ENCODE data around the gene TTC3. TPM values are rescaled to one million over a fixed set of nuclear protein-coding genes. Genes with fewer than 3 reads are reported as not detected.

Gene TTC3
- total RNA-seq, 2 donors from 2014 or later, result 104 to 105 TPM

GRCh38 chr21:37155186-37155585 lies 82.1 kb downstream of the TTC3 start:
- ATAC-seq (no peak), DNase-seq (no peak)
- H3K36me3 Mint-ChIP-seq (ENCODE audit: low read depth), result peaks cover 11% of the 10 kb centered on the region
- H3K4me1 Mint-ChIP-seq, result peaks cover 5% of the 10 kb centered on the region
- no peaks in the 10 kb centered on the region for H3K27me3 Mint-ChIP-seq
- H3K9me3 ChIP-seq (ENCODE audit: control insufficient read depth, low read length, poor library complexity, severe bottlenecking), result no peaks in the 10 kb centered on the region
- H3K27ac Mint-ChIP-seq, result no peak overlapping the region
- H3K4me3 Mint-ChIP-seq, result no peak overlapping the region

DNA sequence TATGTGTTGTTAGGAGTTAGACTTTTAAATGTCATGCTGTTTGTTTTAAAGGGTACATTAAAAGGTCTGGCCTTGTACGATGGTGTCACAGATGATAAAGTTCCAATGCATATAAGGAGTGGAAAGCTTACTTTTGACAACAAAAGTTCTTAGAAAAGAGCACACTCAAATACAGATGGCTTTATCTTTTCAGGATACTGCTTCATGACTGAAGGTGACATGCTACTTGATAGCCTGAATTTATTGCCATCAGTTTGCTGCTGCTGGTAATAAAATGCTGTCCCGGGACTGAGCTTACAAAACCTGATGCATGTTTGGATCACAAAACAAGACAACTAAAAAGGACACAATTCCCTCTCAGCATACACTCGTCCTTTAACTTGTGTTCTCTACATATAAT lies 84.9 kb downstream of the TTC3 start:
- H3K27ac Mint-ChIP-seq, result peak overlapping the region; percentile 27
- peaks cover 9% of the 10 kb centered on the region for H3K36me3 Mint-ChIP-seq (ENCODE audit: low read depth)
- peaks cover 8% of the 10 kb centered on the region for H3K4me1 Mint-ChIP-seq
- no peaks in the 10 kb centered on the region for H3K27me3 Mint-ChIP-seq
- no peak for ATAC-seq
- H3K9me3 ChIP-seq (ENCODE audit: control insufficient read depth, low read length, poor library complexity, severe bottlenecking), result no peaks in the 10 kb centered on the region
- DNase-seq, result no peak
- H3K4me3 Mint-ChIP-seq, result no peak overlapping the region

DNA sequence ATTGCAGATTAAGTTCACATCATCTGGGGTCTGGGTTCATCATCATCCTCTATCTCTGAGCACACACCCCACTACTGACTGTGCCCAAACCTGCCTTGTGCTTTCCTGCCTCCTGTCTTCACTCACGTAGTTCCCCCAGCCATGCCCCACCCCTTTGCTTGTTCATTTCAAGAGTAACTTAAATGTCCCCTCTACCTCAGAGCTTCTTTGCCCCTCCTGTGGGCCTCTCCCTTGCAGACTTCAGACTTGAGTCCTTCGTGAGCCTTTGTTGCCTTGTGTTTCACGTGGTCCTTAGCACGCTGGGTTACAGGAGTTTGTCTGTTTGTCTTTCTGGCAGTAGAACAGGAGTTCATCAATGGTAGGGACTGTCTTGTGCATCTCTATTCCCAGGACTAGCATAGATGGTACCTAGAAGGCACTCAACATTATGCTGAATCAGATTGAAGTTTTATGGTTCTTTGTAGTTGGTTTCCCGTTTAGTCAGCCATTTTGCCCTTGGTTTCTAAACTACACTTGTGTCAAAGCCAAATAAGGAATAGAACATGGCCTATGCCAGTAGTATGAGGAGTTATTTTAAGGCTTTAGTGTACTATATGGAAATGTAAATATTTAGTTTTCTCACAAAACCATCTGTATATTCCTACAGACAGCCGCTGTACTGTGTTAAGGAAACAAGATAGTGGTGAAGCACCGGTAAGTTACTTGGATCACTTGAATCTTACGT lies 86.2 kb downstream of the TTC3 start:
- no peaks in the 10 kb centered on the region for H3K9me3 ChIP-seq (ENCODE audit: control insufficient read depth, low read length, poor library complexity, severe bottlenecking)
- no peak overlapping the region for H3K4me3 Mint-ChIP-seq
- no peak for DNase-seq
- peak overlapping the region; percentile 27 for H3K27ac Mint-ChIP-seq
- H3K27me3 Mint-ChIP-seq, result no peaks in the 10 kb centered on the region
- peaks cover 9% of the 10 kb centered on the region for H3K36me3 Mint-ChIP-seq (ENCODE audit: low read depth)
- peaks cover 8% of the 10 kb centered on the region for H3K4me1 Mint-ChIP-seq
- ATAC-seq, result no peak

GRCh38 chr21:37159949-37160348 lies 86.9 kb downstream of the TTC3 start:
- ATAC-seq, result no peak
- DNase-seq, result no peak
- Mint-ChIP-seq H3K36me3 (ENCODE audit: low read depth) (peaks cover 9% of the 10 kb centered on the region), H3K27ac (no peak overlapping the region), H3K27me3 (no peaks in the 10 kb centered on the region), H3K4me1 (peaks cover 8% of the 10 kb centered on the region), H3K4me3 (no peak overlapping the region)
- no peaks in the 10 kb centered on the region for H3K9me3 ChIP-seq (ENCODE audit: control insufficient read depth, low read length, poor library complexity, severe bottlenecking)

- Mint-ChIP-seq H3K27me3 (no peaks in the 10 kb centered on the region), H3K36me3 (ENCODE audit: low read depth) (peaks cover 6% of the 10 kb centered on the region)
These were observed 91.7 kb downstream of the TTC3 start for GRCh38 chr21:37164742-37165141.

DNA sequence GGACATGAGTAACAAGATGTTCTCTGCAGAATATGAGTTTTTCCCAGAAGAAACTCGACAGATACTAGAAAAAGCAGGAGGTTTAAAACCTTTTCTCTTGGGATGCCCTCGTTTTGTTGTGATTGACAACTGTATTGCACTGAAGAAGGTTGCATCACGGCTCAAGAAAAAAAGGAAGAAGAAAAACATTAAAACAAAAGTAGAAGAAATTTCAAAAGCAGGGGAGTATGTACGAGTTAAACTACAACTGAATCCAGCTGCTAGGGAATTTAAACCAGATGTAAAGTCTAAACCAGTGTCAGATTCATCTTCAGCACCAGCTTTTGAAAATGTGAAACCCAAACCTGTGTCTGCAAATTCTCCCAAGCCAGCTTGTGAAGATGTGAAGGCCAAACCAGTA lies 92.5 kb downstream of the TTC3 start:
- Mint-ChIP-seq H3K27ac (no peak overlapping the region), H3K27me3 (no peaks in the 10 kb centered on the region), H3K4me1 (peaks cover 4% of the 10 kb centered on the region), H3K36me3 (ENCODE audit: low read depth) (peaks cover 6% of the 10 kb centered on the region), H3K4me3 (no peak overlapping the region)
- H3K9me3 ChIP-seq (ENCODE audit: control insufficient read depth, low read length, poor library complexity, severe bottlenecking), result no peaks in the 10 kb centered on the region
- no peak for DNase-seq
- no peak for ATAC-seq

More at GRCh38 chr21:37164742-37165141, 91.7 kb downstream of the TTC3 start:
- Mint-ChIP-seq H3K27ac (no peak overlapping the region), H3K4me3 (no peak overlapping the region), H3K4me1 (peaks cover 4% of the 10 kb centered on the region)
- DNase-seq (no peak), ATAC-seq (no peak)
- H3K9me3 ChIP-seq (ENCODE audit: control insufficient read depth, low read length, poor library complexity, severe bottlenecking), result no peaks in the 10 kb centered on the region

- no peak overlapping the region for H3K27ac Mint-ChIP-seq
- H3K9me3 ChIP-seq (ENCODE audit: control insufficient read depth, low read length, poor library complexity, severe bottlenecking), result no peaks in the 10 kb centered on the region
- H3K4me3 Mint-ChIP-seq, result no peak overlapping the region
- DNase-seq (no peak), ATAC-seq (no peak)
- no peaks in the 10 kb centered on the region for H3K27me3 Mint-ChIP-seq
- peaks cover 3% of the 10 kb centered on the region for H3K36me3 Mint-ChIP-seq (ENCODE audit: low read depth)
- peaks cover 2% of the 10 kb centered on the region for H3K4me1 Mint-ChIP-seq
These were observed 93.7 kb downstream of the TTC3 start for GRCh38 chr21:37166733-37167132.

DNA sequence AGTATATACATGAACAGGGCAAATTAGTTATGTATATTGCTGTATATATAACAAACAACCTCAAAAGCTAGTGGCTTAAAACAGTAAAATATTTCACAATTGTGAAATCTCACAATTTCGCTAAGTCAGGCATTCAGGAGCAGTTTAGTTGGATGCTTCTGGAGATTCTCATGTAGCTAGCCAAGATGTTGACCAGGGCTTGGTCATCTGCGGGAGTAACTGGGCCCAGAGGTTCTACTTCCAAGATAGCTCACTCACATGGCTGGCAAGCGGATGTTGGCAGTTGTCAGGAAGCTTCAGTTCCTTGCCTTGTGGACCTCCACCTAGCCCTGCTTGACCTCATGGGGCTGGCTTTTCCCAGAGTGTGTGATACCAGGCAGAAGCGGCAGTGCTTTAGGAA lies 95.6 kb downstream of the TTC3 start:
- DNase-seq, result no peak
- Mint-ChIP-seq H3K27ac (no peak overlapping the region), H3K4me3 (no peak overlapping the region), H3K4me1 (peaks cover 2% of the 10 kb centered on the region), H3K36me3 (ENCODE audit: low read depth) (peaks cover 6% of the 10 kb centered on the region), H3K27me3 (no peaks in the 10 kb centered on the region)
- no peak for ATAC-seq
- no peaks in the 10 kb centered on the region for H3K9me3 ChIP-seq (ENCODE audit: control insufficient read depth, low read length, poor library complexity, severe bottlenecking)

DNA sequence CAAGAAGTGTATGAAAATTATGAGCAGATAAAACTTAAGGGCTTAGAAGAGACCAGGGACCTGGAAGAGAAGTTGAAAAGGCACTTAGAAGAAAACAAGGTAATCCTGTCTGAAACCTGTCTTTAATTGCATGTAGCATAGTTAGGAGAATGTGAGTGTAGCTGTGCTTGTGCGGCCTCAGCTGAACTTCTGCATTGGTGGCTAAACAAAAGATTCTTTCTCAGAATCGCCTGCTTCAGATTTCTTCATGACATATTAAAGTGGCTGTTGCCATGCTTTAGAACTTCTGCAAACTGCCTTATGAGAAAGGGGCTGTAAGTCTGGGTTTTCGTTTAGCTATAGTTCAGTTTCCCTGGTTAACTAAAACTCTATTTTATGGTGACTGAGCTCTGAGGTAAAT lies 99.6 kb downstream of the TTC3 start:
- Mint-ChIP-seq H3K4me3 (no peak overlapping the region), H3K27ac (no peak overlapping the region), H3K27me3 (no peaks in the 10 kb centered on the region), H3K4me1 (no peaks in the 10 kb centered on the region), H3K36me3 (ENCODE audit: low read depth) (peaks cover 7% of the 10 kb centered on the region)
- ATAC-seq (no peak), DNase-seq (no peak)
- H3K9me3 ChIP-seq (ENCODE audit: control insufficient read depth, low read length, poor library complexity, severe bottlenecking), result no peaks in the 10 kb centered on the region

DNA sequence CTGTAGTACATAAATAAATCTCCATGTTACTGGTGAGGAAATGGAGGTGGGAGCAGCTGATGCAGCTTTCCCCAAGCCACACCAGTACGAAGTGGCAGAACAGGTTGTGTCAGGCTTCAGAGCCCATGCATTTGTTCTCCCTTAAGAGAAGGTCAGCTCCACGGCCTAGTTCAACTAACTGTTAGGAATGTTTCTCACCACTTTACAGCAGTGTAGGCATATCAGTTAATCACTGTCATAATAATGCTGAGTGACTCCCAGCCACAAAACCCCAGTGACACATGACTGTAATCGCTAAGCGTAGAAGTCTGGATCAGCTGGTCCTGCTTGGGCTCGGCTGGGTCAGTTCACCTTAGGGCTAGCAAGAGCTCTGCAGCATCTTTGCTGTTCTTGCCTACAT lies 103.7 kb downstream of the TTC3 start:
- ATAC-seq (no peak), DNase-seq (no peak)
- H3K9me3 ChIP-seq (ENCODE audit: control insufficient read depth, low read length, poor library complexity, severe bottlenecking), result no peaks in the 10 kb centered on the region
- Mint-ChIP-seq H3K4me3 (no peak overlapping the region), H3K4me1 (no peaks in the 10 kb centered on the region), H3K27ac (no peak overlapping the region), H3K27me3 (no peaks in the 10 kb centered on the region), H3K36me3 (ENCODE audit: low read depth) (peaks cover 7% of the 10 kb centered on the region)

- H3K9me3 ChIP-seq (ENCODE audit: control insufficient read depth, low read length, poor library complexity, severe bottlenecking), result no peaks in the 10 kb centered on the region
- Mint-ChIP-seq H3K27ac (no peak overlapping the region), H3K4me1 (no peaks in the 10 kb centered on the region), H3K36me3 (ENCODE audit: low read depth) (peaks cover 5% of the 10 kb centered on the region), H3K27me3 (no peaks in the 10 kb centered on the region), H3K4me3 (no peak overlapping the region)
- no peak for ATAC-seq
- no peak for DNase-seq
These were observed 108.0 kb downstream of the TTC3 start for GRCh38 chr21:37181059-37181458.

DNA sequence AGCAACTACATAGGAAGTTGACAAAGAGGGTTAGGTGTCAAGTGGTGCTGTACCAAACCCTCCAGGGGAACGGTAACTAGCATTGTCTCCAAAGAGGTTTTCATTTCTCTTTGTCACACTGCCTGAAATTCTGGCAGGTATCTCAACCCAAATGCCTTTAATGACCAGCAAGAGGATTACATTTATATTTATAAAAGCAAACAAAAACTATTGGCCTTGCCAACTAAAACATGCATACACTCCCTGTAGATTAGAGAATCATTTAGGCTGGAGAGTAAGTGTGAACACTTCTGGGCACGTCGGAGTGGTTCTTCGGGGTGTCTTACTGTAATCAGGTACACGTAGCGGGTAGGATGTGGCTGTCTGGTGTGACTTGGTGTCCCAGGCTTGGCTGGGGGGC lies 109.2 kb downstream of the TTC3 start:
- no peaks in the 10 kb centered on the region for H3K9me3 ChIP-seq (ENCODE audit: control insufficient read depth, low read length, poor library complexity, severe bottlenecking)
- Mint-ChIP-seq H3K27ac (no peak overlapping the region), H3K4me3 (no peak overlapping the region), H3K36me3 (ENCODE audit: low read depth) (peaks cover 6% of the 10 kb centered on the region), H3K27me3 (no peaks in the 10 kb centered on the region), H3K4me1 (no peaks in the 10 kb centered on the region)
- DNase-seq (no peak), ATAC-seq (no peak)

GRCh38 chr21:37183749-37184148 lies 110.7 kb downstream of the TTC3 start:
- H3K4me3 Mint-ChIP-seq, result no peak overlapping the region
- peaks cover 3% of the 10 kb centered on the region for H3K4me1 Mint-ChIP-seq
- DNase-seq, result no peak
- H3K27me3 Mint-ChIP-seq, result no peaks in the 10 kb centered on the region
- H3K27ac Mint-ChIP-seq, result no peak overlapping the region
- peaks cover 7% of the 10 kb centered on the region for H3K36me3 Mint-ChIP-seq (ENCODE audit: low read depth)
- no peaks in the 10 kb centered on the region for H3K9me3 ChIP-seq (ENCODE audit: control insufficient read depth, low read length, poor library complexity, severe bottlenecking)
- ATAC-seq, result no peak

- Mint-ChIP-seq H3K27ac (no peak overlapping the region), H3K4me3 (no peak overlapping the region), H3K36me3 (ENCODE audit: low read depth) (peaks cover 11% of the 10 kb centered on the region), H3K27me3 (no peaks in the 10 kb centered on the region), H3K4me1 (peaks cover 3% of the 10 kb centered on the region)
- no peaks in the 10 kb centered on the region for H3K9me3 ChIP-seq (ENCODE audit: control insufficient read depth, low read length, poor library complexity, severe bottlenecking)
- ATAC-seq (no peak), DNase-seq (no peak)
These were observed 111.9 kb downstream of the TTC3 start for GRCh38 chr21:37184784-37185593.

All from T-helper 17 cell (primary cell).